CD4-positive, alpha-beta T cell (primary cell): Measurements from ENCODE around the gene CELA2B. TPM values are rescaled to one million over a fixed set of nuclear protein-coding genes. Genes with fewer than 3 reads are reported as not detected.
A peak's percentile ranks its signal among the peaks of the same experiment; 100 is the strongest.

Experiments
- ATAC-seq: fragments of 200-7000 bp; cut with Tn5 transposase; one replicate; pipeline ENCODE4 v1.10.0; 2022; ENCODE audit warnings: mild to moderate bottlenecking; ENCODE audit not compliant: poor library complexity
- CTCF ChIA-PET: fragments of 350-600 bp; sonication (Branson Sonifier 250); formaldehyde crosslinking; loops from one replicate; lab custom pipeline; 2021; ENCODE audit warnings: antibody characterized with exemption, inconsistent platforms; lab: Charles Lee
- POLR2A ChIA-PET: fragments of 350-600 bp; sonication (Branson Sonifier 250); formaldehyde crosslinking; loops from one replicate; lab custom pipeline; 2021; ENCODE audit warnings: antibody characterized with exemption, inconsistent platforms; lab: Charles Lee
- DNase-seq, 14 experiments: peaks; one replicate each; pipeline ENCODE4 v3.0.0-alpha.2; 2013 to 2020; ENCODE audit warnings: mixed read lengths in 2 of 14
- H3K27ac ChIP-seq, 2 donors: one replicate each; pipeline versions ENCODE4 v1.5.1 to v1.7.0; 2013; ENCODE audit warnings: low read length in 2 of 2, low read depth in 1 of 2, mild to moderate bottlenecking in 1 of 2
- H3K27me3 ChIP-seq, 2 experiments: 1 replicate in 1 of 2; 2 replicates in 1 of 2; pipeline versions ENCODE4 v1.6.1 to v1.7.0; 2013; ENCODE audit warnings: low read length in 2 of 2, control low read depth in 1 of 2, mild to moderate bottlenecking in 1 of 2, moderate library complexity in 1 of 2; ENCODE audit not compliant: insufficient read depth in 2 of 2, control insufficient read depth in 1 of 2
- H3K36me3 ChIP-seq: one replicate; pipeline ENCODE4 v1.6.1; 2013; ENCODE audit warnings: low read length, control low read depth; ENCODE audit not compliant: insufficient read depth
- H3K4me1 ChIP-seq: one replicate; pipeline ENCODE4 v1.6.1; 2013; ENCODE audit warnings: low read length, control low read depth; ENCODE audit not compliant: insufficient read depth
- H3K4me3 ChIP-seq: one replicate; pipeline ENCODE4 v1.5.1; 2013; ENCODE audit warnings: mild to moderate bottlenecking, low read length, moderate library complexity
- H3K9me3 ChIP-seq, 2 experiments: 1 replicate in 1 of 2; 2 replicates in 1 of 2; pipeline versions ENCODE4 v1.6.1 to v1.7.0; 2013; ENCODE audit warnings: low read length in 2 of 2, mild to moderate bottlenecking in 2 of 2, control low read depth in 1 of 2, moderate library complexity in 1 of 2; ENCODE audit not compliant: control insufficient read depth in 1 of 2, insufficient read depth in 1 of 2
- H3K27ac Mint-ChIP-seq: one replicate; pipeline ENCODE4 v1.8.0; 2020; ENCODE audit warnings: mixed read lengths
- H3K27me3 Mint-ChIP-seq: one replicate; pipeline ENCODE4 v1.8.0; 2021; ENCODE audit warnings: mixed read lengths
- H3K36me3 Mint-ChIP-seq: one replicate; pipeline ENCODE4 v1.8.0; 2021; ENCODE audit warnings: low read depth, mixed read lengths
- H3K4me1 Mint-ChIP-seq: one replicate; pipeline ENCODE4 v1.8.0; 2021; ENCODE audit warnings: low read depth, mixed read lengths
- H3K4me3 Mint-ChIP-seq: one replicate; pipeline ENCODE4 v1.8.0; 2020; ENCODE audit warnings: mild to moderate bottlenecking, mixed read lengths
- H3K9me3 Mint-ChIP-seq: one replicate; pipeline ENCODE4 v1.8.0; 2020; ENCODE audit warnings: mixed read lengths
- intact Hi-C, 2 experiments: fragments of 100-400 bp; cut with DNase I in 1 of 2; cut with micrococcal nuclease in 1 of 2; formaldehyde crosslinking; loops; one replicate each; pipeline versions ENCODE4 v1.15.1 to v1.9.0; 2023 to 2025; cut with DNase I, micrococcal nuclease
- total RNA-seq, 174 experiments: library from RNA in 2 of 174; stranded (reverse) in 2 of 174; gene quantifications; one replicate each; pipeline ENCODE4 v1.2.3 and lab custom pipeline; 2021 to 2026
- TF ChIP-seq, protein P1 (sequence below): fragments of 200-600 bp; IDR thresholded peaks from one replicate; pipeline ENCODE4 v1.8.0; 2022; ENCODE audit warnings: antibody characterized with exemption, mild to moderate bottlenecking

The CELA2B gene
- total RNA-seq, 2 experiments from 2014 or later: not detected

DNA sequence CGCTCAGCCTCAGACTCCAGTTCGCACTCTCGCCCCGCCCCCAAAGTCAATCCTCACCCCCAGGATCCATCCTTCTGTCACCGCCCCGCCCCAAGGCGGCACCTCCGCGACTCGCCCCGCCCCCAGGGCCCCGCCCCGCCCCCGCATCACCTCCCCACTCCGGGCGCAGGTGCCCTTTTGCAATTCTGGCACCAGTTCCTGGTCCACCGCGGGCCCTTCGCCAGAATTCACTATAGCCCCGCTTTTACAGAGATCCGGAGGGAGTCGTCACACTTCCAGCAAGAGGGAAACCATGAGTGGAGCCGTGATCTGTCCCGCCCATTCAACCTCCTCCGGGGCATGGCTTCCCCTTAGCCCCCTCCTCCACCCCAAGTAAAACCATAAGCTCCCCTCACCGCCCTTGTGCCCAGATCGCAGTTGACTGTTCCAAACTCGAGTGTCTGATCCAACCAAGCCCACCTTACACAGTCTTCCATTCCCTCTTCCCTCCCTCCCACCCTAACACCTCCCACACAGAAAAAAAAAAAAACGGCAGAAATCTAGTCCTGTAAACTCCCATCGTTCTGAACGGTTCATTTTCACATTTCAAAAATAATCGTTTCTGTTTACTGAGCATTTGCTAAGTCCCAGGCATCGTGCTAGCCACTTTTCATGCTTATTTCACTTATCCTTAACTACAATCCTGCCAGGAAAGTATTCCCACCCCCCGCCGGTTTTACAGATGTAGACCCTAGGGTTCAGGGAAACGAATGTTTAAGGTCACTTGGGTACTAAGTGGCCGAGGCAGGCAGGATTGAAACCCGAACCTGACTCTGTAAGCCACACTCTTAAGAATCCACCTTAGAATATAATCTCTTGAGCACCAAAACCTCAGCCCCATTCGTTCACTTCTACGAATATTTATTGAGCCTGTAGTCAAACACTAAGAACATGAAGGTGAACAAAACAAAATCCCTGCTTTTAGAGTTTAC, 49.4 kb downstream of the CELA2B start:
- H3K36me3 ChIP-seq: no peaks in the 10 kb centered on the region
- peak overlapping the region; percentile 57 for H3K4me3 ChIP-seq
- no peaks in the 10 kb centered on the region for H3K27me3 ChIP-seq
- peaks cover 19% of the 10 kb centered on the region for H3K36me3 Mint-ChIP-seq
- CTCF ChIA-PET: no interaction called here
- POLR2A ChIA-PET: interaction anchor here (0.9 to 3.6 kb wide), 2 partner anchors 54 to 78 kb away, joined by 4 to 20 read pairs; no protein-coding TSS in a partner anchor
- no peaks in the 10 kb centered on the region for H3K9me3 ChIP-seq
- no peaks in the 10 kb centered on the region for H3K27me3 Mint-ChIP-seq
- ATAC-seq: peak; percentile 68
- DNase-seq: peak in 1 of 14 experiments; percentile 100
- intact Hi-C loops: loop anchor here (1.0 to 10.0 kb wide), 10 partner anchors 52 to 1379 kb away; partner anchors contain the start of genes DDI2 (in 2 of the 2), EFHD2 (in 1 of the 2), FBXO42 (in 1 of the 2) and SZRD1 (in 1 of the 2)
- no peaks in the 10 kb centered on the region for H3K9me3 Mint-ChIP-seq
- peak overlapping the region; percentile 96 for H3K4me3 Mint-ChIP-seq
- peaks cover 66% of the 10 kb centered on the region for H3K4me1 Mint-ChIP-seq
- H3K27ac Mint-ChIP-seq: peak overlapping the region; percentile 100
- TF ChIP-seq, protein P1, sequence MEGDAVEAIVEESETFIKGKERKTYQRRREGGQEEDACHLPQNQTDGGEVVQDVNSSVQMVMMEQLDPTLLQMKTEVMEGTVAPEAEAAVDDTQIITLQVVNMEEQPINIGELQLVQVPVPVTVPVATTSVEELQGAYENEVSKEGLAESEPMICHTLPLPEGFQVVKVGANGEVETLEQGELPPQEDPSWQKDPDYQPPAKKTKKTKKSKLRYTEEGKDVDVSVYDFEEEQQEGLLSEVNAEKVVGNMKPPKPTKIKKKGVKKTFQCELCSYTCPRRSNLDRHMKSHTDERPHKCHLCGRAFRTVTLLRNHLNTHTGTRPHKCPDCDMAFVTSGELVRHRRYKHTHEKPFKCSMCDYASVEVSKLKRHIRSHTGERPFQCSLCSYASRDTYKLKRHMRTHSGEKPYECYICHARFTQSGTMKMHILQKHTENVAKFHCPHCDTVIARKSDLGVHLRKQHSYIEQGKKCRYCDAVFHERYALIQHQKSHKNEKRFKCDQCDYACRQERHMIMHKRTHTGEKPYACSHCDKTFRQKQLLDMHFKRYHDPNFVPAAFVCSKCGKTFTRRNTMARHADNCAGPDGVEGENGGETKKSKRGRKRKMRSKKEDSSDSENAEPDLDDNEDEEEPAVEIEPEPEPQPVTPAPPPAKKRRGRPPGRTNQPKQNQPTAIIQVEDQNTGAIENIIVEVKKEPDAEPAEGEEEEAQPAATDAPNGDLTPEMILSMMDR: no peak
- H3K27ac ChIP-seq: peak overlapping the region; percentile 88 to 99
- peaks cover 47% of the 10 kb centered on the region for H3K4me1 ChIP-seq

DNA sequence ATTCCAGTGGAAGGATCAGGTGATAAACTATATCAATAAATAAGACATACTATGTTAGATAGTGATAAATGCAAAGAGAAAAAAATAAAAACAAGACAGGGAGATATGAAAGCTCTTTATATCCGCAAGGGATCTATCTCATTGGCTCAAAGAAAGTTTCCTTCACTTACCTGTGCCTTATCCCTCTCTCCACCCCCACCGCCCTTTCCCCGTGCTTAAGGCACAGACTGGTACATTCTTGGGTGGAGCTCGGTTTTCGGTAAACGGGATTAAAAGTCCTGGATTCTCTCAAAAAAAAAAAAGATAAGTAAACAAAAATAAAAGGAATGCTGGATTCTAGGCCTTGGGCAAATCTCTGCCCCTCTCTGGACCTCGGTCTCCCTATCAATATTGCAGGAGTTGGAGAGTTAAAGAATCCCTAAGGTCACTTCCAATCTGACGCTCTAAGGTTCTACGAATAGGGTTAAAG, 50.2 kb downstream of the CELA2B start:
- H3K9me3 ChIP-seq: no peaks in the 10 kb centered on the region
- H3K27ac ChIP-seq: peak overlapping the region; percentile 88 to 99
- peaks cover 47% of the 10 kb centered on the region for H3K4me1 ChIP-seq
- peak overlapping the region; percentile 100 for H3K27ac Mint-ChIP-seq
- POLR2A ChIA-PET: interaction anchor here (0.9 to 3.6 kb wide), 4 partner anchors 54 to 321 kb away, joined by 4 to 20 read pairs (median 5); partner anchors contain the start of gene SPEN
- no peaks in the 10 kb centered on the region for H3K27me3 Mint-ChIP-seq
- peaks cover 27% of the 10 kb centered on the region for H3K36me3 Mint-ChIP-seq
- H3K4me3 ChIP-seq: peak overlapping the region; percentile 66
- TF ChIP-seq, protein P1: no peak
- intact Hi-C loops: loop anchor here (1.0 to 10.0 kb wide), 9 partner anchors 51 to 1379 kb away; partner anchors contain the start of genes DDI2 (in 2 of the 2), FBXO42 (in 1 of the 2) and SZRD1 (in 1 of the 2)
- CTCF ChIA-PET: no interaction called here
- peaks cover 65% of the 10 kb centered on the region for H3K4me1 Mint-ChIP-seq
- peak overlapping the region; percentile 96 for H3K4me3 Mint-ChIP-seq
- DNase-seq: peak in 2 of 14 experiments; percentile 6 to 10
- H3K36me3 ChIP-seq: no peaks in the 10 kb centered on the region
- H3K27me3 ChIP-seq: no peaks in the 10 kb centered on the region
- ATAC-seq: no peak
- no peaks in the 10 kb centered on the region for H3K9me3 Mint-ChIP-seq
